HepG2 (cell line): ENCODE measurements around the gene KBTBD2. TPM values are rescaled to one million over a fixed set of nuclear protein-coding genes. Genes with fewer than 3 reads are reported as not detected.
A peak's percentile ranks its signal among the peaks of the same experiment; 100 is the strongest.

Experiments
- ADNP ChIP-seq: sonication (generic); formaldehyde crosslinking; IDR thresholded peaks from 2 replicates; pipeline ENCODE4 v1.4.0; 2020; ENCODE audit warnings: missing genetic modification reagents
- ARNTL ChIP-seq: sonication (generic); formaldehyde crosslinking; IDR thresholded peaks from 2 replicates; pipeline ENCODE4 v1.4.0; 2020; ENCODE audit warnings: mild to moderate bottlenecking, missing genetic modification reagents
- ETV6 ChIP-seq: sonication (generic); formaldehyde crosslinking; conservative IDR thresholded peaks from 2 replicates; pipeline ENCODE4 v1.4.0; 2020; ENCODE audit warnings: missing genetic modification reagents
- EZH2 ChIP-seq: conservative IDR thresholded peaks from 2 replicates; pipeline ENCODE4 v1.6.1; 2012; ENCODE audit warnings: mild to moderate bottlenecking, low read depth, low read length, moderate library complexity
- FIP1L1 ChIP-seq: fragments of 200-400 bp; formaldehyde crosslinking; IDR thresholded peaks from 2 replicates; pipeline ENCODE4 v1.6.1; 2018; ENCODE audit warnings: low read depth, mild to moderate bottlenecking, low read length, moderate library complexity, borderline replicate concordance; ENCODE audit not compliant: insufficient read depth
- KDM5B ChIP-seq: sonication (generic); formaldehyde crosslinking; IDR thresholded peaks from 2 replicates; pipeline ENCODE4 v1.4.0; 2020; ENCODE audit warnings: missing genetic modification reagents, mild to moderate bottlenecking, borderline replicate concordance
- MAFF ChIP-seq: IDR thresholded peaks from 2 replicates; pipeline ENCODE4 v1.6.1; 2011; ENCODE audit warnings: low read depth, low read length, improper control_type of control experiment
- MATR3 ChIP-seq: sonication (generic); formaldehyde crosslinking; IDR thresholded peaks from 2 replicates; pipeline ENCODE4 v1.4.0; 2020; ENCODE audit warnings: missing genetic modification reagents
- MED1 ChIP-seq: sonication (generic); formaldehyde crosslinking; IDR thresholded peaks from 2 replicates; pipeline ENCODE4 v1.4.0; 2020; ENCODE audit warnings: missing genetic modification reagents
- MTA1 ChIP-seq: sonication (generic); formaldehyde crosslinking; IDR thresholded peaks from 2 replicates; pipeline ENCODE4 v1.4.0; 2020; ENCODE audit warnings: missing genetic modification reagents, mild to moderate bottlenecking, borderline replicate concordance
- NFIC ChIP-seq: IDR thresholded peaks from 2 replicates; pipeline ENCODE4 v1.6.1; 2012; ENCODE audit warnings: mild to moderate bottlenecking, low read length, inconsistent platforms
- SCMH1 ChIP-seq: sonication (generic); formaldehyde crosslinking; IDR thresholded peaks from 2 replicates; pipeline ENCODE4 v1.9.0; 2021; ENCODE audit warnings: missing genetic modification reagents, mild to moderate bottlenecking, borderline replicate concordance
- TBP ChIP-seq: sonication (generic); formaldehyde crosslinking; IDR thresholded peaks from 2 replicates; pipeline ENCODE4 v1.5.0; 2020; ENCODE audit warnings: missing genetic modification reagents
- ZBTB38 ChIP-seq: sonication (generic); formaldehyde crosslinking; IDR thresholded peaks from 2 replicates; pipeline ENCODE4 v1.5.1; 2020; ENCODE audit warnings: mild to moderate bottlenecking, missing genetic modification reagents
- ZBTB4 ChIP-seq: sonication (generic); formaldehyde crosslinking; IDR thresholded peaks from 2 replicates; pipeline ENCODE4 v1.4.0; 2020; ENCODE audit warnings: missing genetic modification reagents, mild to moderate bottlenecking, borderline replicate concordance
- ZKSCAN1 ChIP-seq: fragments of 150-350 bp; IDR thresholded peaks from 2 replicates; pipeline ENCODE4 v1.6.1; 2014; ENCODE audit warnings: low read length
- ZNF138 ChIP-seq: sonication (generic); formaldehyde crosslinking; IDR thresholded peaks from 2 replicates; pipeline ENCODE4 v1.5.0; 2020; ENCODE audit warnings: mild to moderate bottlenecking, low read depth, missing genetic modification reagents
- ZNF367 ChIP-seq: sonication (generic); formaldehyde crosslinking; IDR thresholded peaks from 2 replicates; pipeline ENCODE4 v1.4.0; 2020; ENCODE audit warnings: missing genetic modification reagents, borderline replicate concordance
- ZNF441 ChIP-seq: sonication (generic); formaldehyde crosslinking; IDR thresholded peaks from 2 replicates; pipeline ENCODE4 v1.7.0; 2021; ENCODE audit warnings: missing genetic modification reagents, borderline replicate concordance
- ZNF460 ChIP-seq: sonication (generic); formaldehyde crosslinking; IDR thresholded peaks from 2 replicates; pipeline ENCODE4 v1.5.1; 2020; ENCODE audit warnings: missing genetic modification reagents, mild to moderate bottlenecking, borderline replicate concordance
- ZNF558 ChIP-seq: sonication (generic); formaldehyde crosslinking; IDR thresholded peaks from 2 replicates; pipeline ENCODE4 v1.9.0; 2022; ENCODE audit warnings: mild to moderate bottlenecking, missing genetic modification reagents, borderline replicate concordance
- ZNF570 ChIP-seq: sonication (generic); formaldehyde crosslinking; IDR thresholded peaks from 2 replicates; pipeline ENCODE4 v1.4.0; 2020; ENCODE audit warnings: mild to moderate bottlenecking, missing genetic modification reagents, borderline replicate concordance
- ZNF7 ChIP-seq: IDR thresholded peaks from 2 replicates; pipeline ENCODE4 v1.6.1; 2016; ENCODE audit warnings: missing biosample characterization, missing genetic modification reagents
- ZNF775 ChIP-seq: sonication (generic); formaldehyde crosslinking; IDR thresholded peaks from 2 replicates; pipeline ENCODE4 v1.4.0; 2020; ENCODE audit warnings: missing genetic modification reagents, mild to moderate bottlenecking, moderate library complexity, borderline replicate concordance
- ZSCAN29 ChIP-seq: sonication (generic); formaldehyde crosslinking; conservative IDR thresholded peaks from 2 replicates; pipeline ENCODE4 v1.4.0; 2020; ENCODE audit warnings: mild to moderate bottlenecking, missing genetic modification reagents
- polyA plus RNA-seq, 8 experiments: library from polyadenylated mRNA; depleted of rRNA in 3 of 8; stranded (reverse) in 7 of 8; unstranded in 1 of 8; fragments of >200 nt; fragmentation: Illumina TruSeq in 4 of 8; extraction: Trizol in 4 of 8; gene quantifications; 2 replicates each; pipeline versions ENCODE4 v1.2.1 to v1.2.3, GENCODE V29; 2011 to 2016; ENCODE audit warnings: low read depth in 4 of 8, missing spikeins in 1 of 8, mixed read lengths in 1 of 8; ENCODE audit not compliant: insufficient read depth in 1 of 8
- total RNA-seq, 5 experiments: library from RNA; depleted of rRNA; stranded (reverse); fragments of >200 nt; fragmentation: Illumina TruSeq; extraction: Trizol; gene quantifications; 2 replicates each; pipeline ENCODE4 v1.2.3, GENCODE V29; 2016; ENCODE audit warnings: low read depth in 1 of 5
- TF ChIP-seq, protein P1 (sequence below): IDR thresholded peaks from 2 replicates; pipeline ENCODE4 v1.6.1; 2016
- TF ChIP-seq, protein P2 (sequence below): sonication (generic); formaldehyde crosslinking; IDR thresholded peaks from 2 replicates; pipeline ENCODE4 v1.4.0; 2020; ENCODE audit warnings: mild to moderate bottlenecking, missing genetic modification reagents

The KBTBD2 gene
- total and polyA plus RNA-seq, 2 of the 13 experiments (the other 11 are each of a cell fraction or from before 2014, with no cell fraction given) = 24.0 to 25.2 TPM

DNA sequence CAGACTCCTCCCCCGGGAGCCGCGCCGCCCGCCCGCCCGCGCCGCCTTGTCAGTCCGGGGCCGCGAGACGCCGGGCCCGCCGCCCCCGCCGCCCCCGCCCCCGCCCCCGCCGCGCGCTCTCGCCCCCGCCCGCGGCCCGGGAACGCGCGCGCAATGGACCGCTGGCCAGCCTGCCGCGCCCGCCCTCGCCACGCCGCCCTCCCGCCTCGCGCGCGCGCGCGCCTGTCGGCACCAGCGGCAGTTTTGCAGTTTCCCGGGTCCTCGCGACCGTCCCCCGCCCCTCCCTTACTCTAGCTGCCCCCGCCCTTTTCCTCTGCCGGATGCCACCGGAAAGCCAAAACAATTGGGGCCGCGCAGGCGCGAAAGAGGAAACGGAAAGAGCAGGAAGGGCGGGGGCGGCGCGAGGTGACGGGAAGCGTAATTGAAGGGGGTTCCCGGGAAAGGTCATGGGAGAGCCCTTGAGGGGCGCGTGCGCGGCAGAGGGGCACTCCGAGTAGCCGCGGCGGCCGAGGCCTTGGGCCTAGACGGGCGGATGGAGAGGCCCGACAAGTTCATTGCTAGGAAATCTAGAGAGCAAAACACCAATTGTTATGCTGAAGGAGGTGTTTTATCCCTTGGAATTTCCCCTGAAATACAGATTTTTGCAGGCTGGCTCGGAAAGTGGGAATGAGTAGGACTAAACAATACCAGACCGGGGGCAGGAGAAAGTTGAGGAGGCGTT is 400 bp upstream of the KBTBD2 start (continued):
- no peak for TF ChIP-seq ZKSCAN1
- no peak for TF ChIP-seq MATR3
- TF ChIP-seq MAFF = no peak
- TF ChIP-seq ZNF7 (CRISPR knock-in tag) = no peak
- TF ChIP-seq ZBTB4 = no peak
- TF ChIP-seq ADNP (CRISPR knock-in tag) = no peak
- TF ChIP-seq KDM5B = peak; percentile 57; the same call in 1 of the 2 replicates
- peak; percentile 78 for TF ChIP-seq MED1 (CRISPR knock-in tag)
- TF ChIP-seq NFIC = no peak
- TF ChIP-seq ZSCAN29 (CRISPR knock-in tag) = no peak
- TF ChIP-seq ETV6 = no peak
- no peak for TF ChIP-seq FIP1L1
- TF ChIP-seq ZNF367 (CRISPR knock-in tag) = no peak
- no peak; the same call in 1 of the 2 replicates for TF ChIP-seq ZNF460 (CRISPR knock-in tag)
- TF ChIP-seq, protein P1, sequence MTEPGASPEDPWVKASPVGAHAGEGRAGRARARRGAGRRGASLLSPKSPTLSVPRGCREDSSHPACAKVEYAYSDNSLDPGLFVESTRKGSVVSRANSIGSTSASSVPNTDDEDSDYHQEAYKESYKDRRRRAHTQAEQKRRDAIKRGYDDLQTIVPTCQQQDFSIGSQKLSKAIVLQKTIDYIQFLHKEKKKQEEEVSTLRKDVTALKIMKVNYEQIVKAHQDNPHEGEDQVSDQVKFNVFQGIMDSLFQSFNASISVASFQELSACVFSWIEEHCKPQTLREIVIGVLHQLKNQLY (CRISPR knock-in tag) = no peak
- TF ChIP-seq ZNF441 (CRISPR knock-in tag) = peak; percentile 60; the same call in 1 of the 2 replicates
- TF ChIP-seq SCMH1 = no peak
- no peak for TF ChIP-seq ARNTL (CRISPR knock-in tag)
- TF ChIP-seq ZNF558 (CRISPR knock-in tag) = peak; percentile 81; the same call in 1 of the 2 replicates
- no peak for TF ChIP-seq TBP (CRISPR knock-in tag)
- TF ChIP-seq ZNF138 = no peak
- no peak for TF ChIP-seq ZNF775 (CRISPR knock-in tag)
- no peak for TF ChIP-seq EZH2
- TF ChIP-seq ZBTB38 (CRISPR knock-in tag) = no peak
- TF ChIP-seq, protein P2, sequence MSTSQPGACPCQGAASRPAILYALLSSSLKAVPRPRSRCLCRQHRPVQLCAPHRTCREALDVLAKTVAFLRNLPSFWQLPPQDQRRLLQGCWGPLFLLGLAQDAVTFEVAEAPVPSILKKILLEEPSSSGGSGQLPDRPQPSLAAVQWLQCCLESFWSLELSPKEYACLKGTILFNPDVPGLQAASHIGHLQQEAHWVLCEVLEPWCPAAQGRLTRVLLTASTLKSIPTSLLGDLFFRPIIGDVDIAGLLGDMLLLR (CRISPR knock-in tag) = peak; percentile 70; the same call in 1 of the 2 replicates
- TF ChIP-seq ZNF570 (CRISPR knock-in tag) = no peak
- 0 out of 2 replicates have a peak, but pooled peaks have one; percentile 38 for TF ChIP-seq MTA1 (CRISPR knock-in tag)
